Esophagus muscularis mucosa (tissue), 3 donors: ENCODE data around the gene DUSP16.

Experiments
- CTCF ChIP-seq, 3 experiments: fragments of 200-600 bp in 2 of 3; fragments of 450-650 bp in 1 of 3; sonication (generic) in 2 of 3; IDR thresholded peaks; one replicate each; pipeline ENCODE4 v1.5.1; 2017 to 2019; ENCODE audit warnings: antibody characterized with exemption in 3 of 3, mild to moderate bottlenecking in 2 of 3, moderate library complexity in 1 of 3
- POLR2AphosphoS5 ChIP-seq, 2 donors: sonication (generic); formaldehyde crosslinking; IDR thresholded peaks; one replicate each; pipeline ENCODE4 v1.6.1; 2017; ENCODE audit warnings: antibody characterized with exemption in 2 of 2

- TF ChIP-seq CTCF (IDR thresholded peaks at IDR 0.05) (no peak), POLR2AphosphoS5 (IDR thresholded peaks at IDR 0.05) (no peak)
Observed at GRCh38 chr12:12590961-12591360, 28.3 kb upstream of the DUSP16 start.
